Upper lobe of left lung (tissue), 6 donors: ENCODE results near the gene TMEM51. TPM values are rescaled to one million over a fixed set of nuclear protein-coding genes. Genes with fewer than 3 reads are reported as not detected.

Experiments
- ATAC-seq, 2 donors: fragments of 200-7000 bp; cut with Tn5 transposase; one replicate each; pipeline ENCODE4 v1.9.1; 2022; ENCODE audit warnings: mild to moderate bottlenecking in 2 of 2, moderate library complexity in 2 of 2; ENCODE audit not compliant: low FRiP score in 2 of 2
- DNase-seq, 2 donors: peaks; one replicate each; pipeline ENCODE4 v3.0.0-alpha.2; 2019 to 2020
- H3K27ac ChIP-seq, 4 donors: fragments of 200-600 bp; sonication (generic); one replicate each; pipeline ENCODE4 v1.5.1; 2016 to 2019
- H3K27me3 ChIP-seq, 4 donors: fragments of 200-600 bp; sonication (generic); one replicate each; pipeline ENCODE4 v1.5.1; 2017 to 2019
- H3K36me3 ChIP-seq, 4 donors: fragments of 200-600 bp; sonication (generic); one replicate each; pipeline ENCODE4 v1.5.1; 2016 to 2019
- H3K4me1 ChIP-seq, 4 donors: fragments of 200-600 bp; sonication (generic); one replicate each; pipeline ENCODE4 v1.5.1; 2018 to 2019
- H3K4me3 ChIP-seq, 4 donors: fragments of 200-600 bp; sonication (generic); one replicate each; pipeline ENCODE4 v1.5.1; 2017 to 2019; ENCODE audit warnings: mild to moderate bottlenecking in 2 of 4, moderate library complexity in 1 of 4
- H3K9me3 ChIP-seq, 4 donors: fragments of 200-600 bp; sonication (generic); one replicate each; pipeline ENCODE4 v1.5.1; 2018 to 2019
- EP300 ChIP-seq, 4 donors: sonication (generic); formaldehyde crosslinking; IDR thresholded peaks; one replicate each; pipeline ENCODE4 v1.5.1; 2017; ENCODE audit warnings: antibody characterized with exemption in 4 of 4, control low read depth in 2 of 4
- POLR2A ChIP-seq, 4 donors: fragments of 450-650 bp; IDR thresholded peaks; one replicate each; pipeline ENCODE4 v1.5.1; 2016 to 2017; ENCODE audit warnings: antibody characterized with exemption in 4 of 4, mild to moderate bottlenecking in 2 of 4
- POLR2AphosphoS5 ChIP-seq, 2 donors: sonication (generic); formaldehyde crosslinking; IDR thresholded peaks; one replicate each; pipeline ENCODE4 v1.5.1; 2017; ENCODE audit warnings: antibody characterized with exemption in 2 of 2
- WGBS, 2 donors: methylation state at CpG; one replicate each; pipeline ENCODE4 v1.1.5; 2017 to 2018; 5-methylcytosine and 5-hydroxymethylcytosine counted together
- total RNA-seq, 6 donors: library from RNA; depleted of rRNA in 4 of 6; stranded (reverse); fragments of >200 nt in 4 of 6; gene quantifications; one replicate each; pipeline versions ENCODE4 v1.1.0 to v1.2.1, GENCODE V29; 2016 to 2021
- TF ChIP-seq, protein P1 (sequence below), 6 experiments: fragments of 450-650 bp in 4 of 6; fragments of 200-600 bp in 2 of 6; sonication (generic) in 2 of 6; IDR thresholded peaks; one replicate each; pipeline ENCODE4 v1.5.1; 2016 to 2019; ENCODE audit warnings: antibody characterized with exemption in 6 of 6
- donor health status: DM: no; HTN: no; CAD: no; lungs with moderate emphysema.
- donor health status: DM: no; HTN: yes; CAD: no; lungs with severe emphysema.

The TMEM51 gene, protein sequence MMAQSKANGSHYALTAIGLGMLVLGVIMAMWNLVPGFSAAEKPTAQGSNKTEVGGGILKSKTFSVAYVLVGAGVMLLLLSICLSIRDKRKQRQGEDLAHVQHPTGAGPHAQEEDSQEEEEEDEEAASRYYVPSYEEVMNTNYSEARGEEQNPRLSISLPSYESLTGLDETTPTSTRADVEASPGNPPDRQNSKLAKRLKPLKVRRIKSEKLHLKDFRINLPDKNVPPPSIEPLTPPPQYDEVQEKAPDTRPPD
- 10 to 100 TPM in 4 of 6 donors, 1 to 10 TPM in 2; 6.3 to 22.4 (median 14.6) TPM for total RNA-seq

DNA sequence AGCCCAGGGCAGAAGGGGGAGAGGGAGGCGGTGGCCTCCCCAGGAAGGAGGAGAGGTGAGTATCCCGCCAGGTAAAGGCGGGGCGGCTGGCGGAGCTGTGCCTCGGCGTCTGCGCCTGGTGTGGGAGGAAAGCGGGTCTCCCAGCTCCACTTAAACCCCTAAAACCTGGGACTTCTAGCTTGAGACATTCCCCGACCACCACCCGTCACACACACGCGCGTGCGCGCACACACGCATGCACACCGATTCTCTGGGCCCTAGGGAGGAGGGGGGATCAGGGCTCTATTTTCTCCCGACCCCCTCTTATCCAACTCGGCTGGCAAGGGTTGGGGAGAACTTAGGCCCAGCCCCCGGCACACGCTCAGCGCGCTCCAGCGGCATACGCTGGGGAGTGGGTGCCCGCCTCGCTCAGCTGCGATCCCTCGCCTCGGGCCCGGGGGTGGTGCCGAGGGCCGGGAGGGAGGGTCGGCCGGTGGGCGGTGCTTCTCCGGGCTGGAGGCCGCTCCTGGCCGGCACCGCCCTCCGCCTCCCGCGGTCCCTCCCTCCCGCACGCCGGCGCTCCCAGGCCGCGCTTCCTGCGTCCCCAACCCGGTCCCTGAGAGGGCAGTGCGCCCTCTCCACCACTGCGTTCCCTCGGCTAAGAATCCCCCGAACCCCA is at the start of gene TMEM51:
Gene TMEM51, plus strand, starts transcription at position 564 of the 658 bp plus-strand sequence. CDS start 61,341 bp downstream, outside the sequence.
- peak; percentile 79 to 85 for ATAC-seq
- Histone ChIP-seq H3K27ac (peak within 1 kb of the TSS; percentile 88 to 93 (median 90)), H3K4me1 (peaks cover 17 to 47% (median 41%) of the 10 kb centered on the region in 4 donors), H3K4me3 (peak within 1 kb of the TSS; percentile 36 to 92 (median 70)), H3K27me3 (peaks cover 0 to 4% (median 2%) of the 10 kb centered on the region in 4 donors), H3K9me3 (no peaks in the 10 kb centered on the region), H3K36me3 (no peaks in the 10 kb centered on the region)
- 0 to 1% methylated on average over 13 to 24 of the region's 56 CpGs for WGBS, 2 donors
- TF ChIP-seq, protein P1, sequence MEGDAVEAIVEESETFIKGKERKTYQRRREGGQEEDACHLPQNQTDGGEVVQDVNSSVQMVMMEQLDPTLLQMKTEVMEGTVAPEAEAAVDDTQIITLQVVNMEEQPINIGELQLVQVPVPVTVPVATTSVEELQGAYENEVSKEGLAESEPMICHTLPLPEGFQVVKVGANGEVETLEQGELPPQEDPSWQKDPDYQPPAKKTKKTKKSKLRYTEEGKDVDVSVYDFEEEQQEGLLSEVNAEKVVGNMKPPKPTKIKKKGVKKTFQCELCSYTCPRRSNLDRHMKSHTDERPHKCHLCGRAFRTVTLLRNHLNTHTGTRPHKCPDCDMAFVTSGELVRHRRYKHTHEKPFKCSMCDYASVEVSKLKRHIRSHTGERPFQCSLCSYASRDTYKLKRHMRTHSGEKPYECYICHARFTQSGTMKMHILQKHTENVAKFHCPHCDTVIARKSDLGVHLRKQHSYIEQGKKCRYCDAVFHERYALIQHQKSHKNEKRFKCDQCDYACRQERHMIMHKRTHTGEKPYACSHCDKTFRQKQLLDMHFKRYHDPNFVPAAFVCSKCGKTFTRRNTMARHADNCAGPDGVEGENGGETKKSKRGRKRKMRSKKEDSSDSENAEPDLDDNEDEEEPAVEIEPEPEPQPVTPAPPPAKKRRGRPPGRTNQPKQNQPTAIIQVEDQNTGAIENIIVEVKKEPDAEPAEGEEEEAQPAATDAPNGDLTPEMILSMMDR (IDR thresholded peaks at IDR 0.05) = no peak
- TF ChIP-seq EP300 (IDR thresholded peaks at IDR 0.05) (no peak), POLR2A (IDR thresholded peaks at IDR 0.05) (peak in 2 of 4 donors; percentile 46 to 71), POLR2AphosphoS5 (IDR thresholded peaks at IDR 0.05) (peak in 1 of 2 donors; percentile 79)
- peak; percentile 83 to 94 for DNase-seq

DNA sequence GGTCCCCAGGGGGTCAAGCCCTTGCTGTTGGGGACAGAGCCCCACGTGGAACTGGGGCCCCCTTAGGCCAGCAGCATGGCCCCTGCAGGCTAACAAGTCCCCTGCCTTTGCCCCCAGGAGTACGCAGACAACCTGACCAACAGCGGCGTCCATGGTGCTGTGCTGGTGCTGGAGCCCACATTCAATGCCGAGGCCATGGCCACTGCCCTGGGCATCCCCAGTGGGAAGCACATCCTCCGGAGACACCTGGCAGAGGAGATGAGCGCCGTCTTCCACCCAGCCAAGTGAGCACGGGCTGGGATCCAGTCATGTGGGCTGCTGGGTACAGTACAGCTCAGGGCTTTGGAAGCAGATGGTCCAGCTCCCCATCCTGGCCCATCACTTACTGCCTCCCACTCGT is 49.6 kb upstream of the TMEM51 start:
- Histone ChIP-seq H3K27ac (no peak overlapping the region), H3K36me3 (no peaks in the 10 kb centered on the region), H3K4me1 (peaks cover 0 to 10% (median 0%) of the 10 kb centered on the region in 4 donors), H3K27me3 (no peaks in the 10 kb centered on the region), H3K4me3 (no peak overlapping the region), H3K9me3 (no peaks in the 10 kb centered on the region)
- DNase-seq = no peak
- ATAC-seq = no peak
- 67 to 86% methylated on average over 4 to 10 of the region's 10 CpGs for WGBS, 2 donors
- no peak for TF ChIP-seq POLR2A (IDR thresholded peaks at IDR 0.05)
- no peak for TF ChIP-seq POLR2AphosphoS5 (IDR thresholded peaks at IDR 0.05)
- TF ChIP-seq, protein P1 (IDR thresholded peaks at IDR 0.05) = no peak
- no peak for TF ChIP-seq EP300 (IDR thresholded peaks at IDR 0.05)

DNA sequence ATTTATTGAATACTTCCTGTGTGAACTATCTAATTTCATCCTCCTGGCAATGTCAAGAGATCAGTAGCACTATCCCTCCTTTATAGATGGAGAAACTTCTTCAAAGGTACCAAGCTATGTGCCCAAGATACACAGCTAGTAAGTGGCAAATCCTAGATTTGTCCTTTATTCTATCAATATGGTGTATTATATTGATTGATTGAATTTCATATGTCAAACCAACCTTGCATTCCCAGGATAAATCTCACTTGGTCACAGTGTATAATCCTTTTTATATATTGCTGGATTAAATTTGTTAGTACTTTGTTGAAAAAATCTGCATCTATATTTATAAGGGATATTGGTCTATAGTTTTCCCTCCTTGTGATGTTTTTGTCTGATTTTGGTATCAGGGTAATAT is 48.8 kb upstream of the TMEM51 start:
- H3K4me1 ChIP-seq = peaks cover 0 to 10% (median 0%) of the 10 kb centered on the region in 4 donors
- no peak overlapping the region for H3K4me3 ChIP-seq
- DNase-seq (no peak), ATAC-seq (no peak)
- H3K27ac ChIP-seq = no peak overlapping the region
- no peaks in the 10 kb centered on the region for H3K27me3 ChIP-seq
- TF ChIP-seq POLR2A (IDR thresholded peaks at IDR 0.05) (no peak), POLR2AphosphoS5 (IDR thresholded peaks at IDR 0.05) (no peak)
- TF ChIP-seq, protein P1 (IDR thresholded peaks at IDR 0.05) = no peak
- H3K36me3 ChIP-seq = no peaks in the 10 kb centered on the region
- no peaks in the 10 kb centered on the region for H3K9me3 ChIP-seq

DNA sequence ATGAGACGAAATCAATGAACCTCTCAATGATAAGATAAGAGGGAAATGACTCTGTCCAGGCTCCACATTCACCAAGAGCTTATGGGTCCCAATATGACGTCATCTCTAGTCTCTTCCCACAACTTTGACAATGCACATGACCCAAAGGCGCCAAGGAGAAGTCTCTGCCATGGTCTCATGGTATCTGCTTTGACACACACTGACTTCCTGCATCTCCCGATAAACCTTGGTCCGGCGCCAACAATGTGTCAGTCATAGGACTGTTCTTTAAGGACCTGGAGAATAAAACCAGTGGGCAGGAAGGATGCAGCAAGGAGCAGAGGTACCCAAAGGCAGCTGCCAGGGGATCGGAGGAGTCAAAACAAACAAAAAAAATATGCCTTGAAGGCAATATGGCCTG is 46.9 kb upstream of the TMEM51 start:
- H3K9me3 ChIP-seq = no peaks in the 10 kb centered on the region
- no peaks in the 10 kb centered on the region for H3K36me3 ChIP-seq
- no peak overlapping the region for H3K27ac ChIP-seq
- peaks cover 0 to 10% (median 0%) of the 10 kb centered on the region in 4 donors for H3K4me1 ChIP-seq
- DNase-seq = peak in 1 of 2 donors; percentile 40
- ATAC-seq = no peak
- no peak overlapping the region for H3K4me3 ChIP-seq
- no peaks in the 10 kb centered on the region for H3K27me3 ChIP-seq
- 37 to 39% methylated on average over 7 of the region's 7 CpGs for WGBS, 2 donors
- no peak for TF ChIP-seq EP300 (IDR thresholded peaks at IDR 0.05)
- TF ChIP-seq POLR2AphosphoS5 (IDR thresholded peaks at IDR 0.05) = no peak
- TF ChIP-seq, protein P1 (IDR thresholded peaks at IDR 0.05) = no peak
- TF ChIP-seq POLR2A (IDR thresholded peaks at IDR 0.05) = no peak
